ENCODE results near the gene DNAL4. TPM values are rescaled to one million over a fixed set of nuclear protein-coding genes. Genes with fewer than 3 reads are reported as not detected.

The DNAL4 gene
- total RNA-seq, 1 experiment from 2014 or later: 15.6 TPM

DNA sequence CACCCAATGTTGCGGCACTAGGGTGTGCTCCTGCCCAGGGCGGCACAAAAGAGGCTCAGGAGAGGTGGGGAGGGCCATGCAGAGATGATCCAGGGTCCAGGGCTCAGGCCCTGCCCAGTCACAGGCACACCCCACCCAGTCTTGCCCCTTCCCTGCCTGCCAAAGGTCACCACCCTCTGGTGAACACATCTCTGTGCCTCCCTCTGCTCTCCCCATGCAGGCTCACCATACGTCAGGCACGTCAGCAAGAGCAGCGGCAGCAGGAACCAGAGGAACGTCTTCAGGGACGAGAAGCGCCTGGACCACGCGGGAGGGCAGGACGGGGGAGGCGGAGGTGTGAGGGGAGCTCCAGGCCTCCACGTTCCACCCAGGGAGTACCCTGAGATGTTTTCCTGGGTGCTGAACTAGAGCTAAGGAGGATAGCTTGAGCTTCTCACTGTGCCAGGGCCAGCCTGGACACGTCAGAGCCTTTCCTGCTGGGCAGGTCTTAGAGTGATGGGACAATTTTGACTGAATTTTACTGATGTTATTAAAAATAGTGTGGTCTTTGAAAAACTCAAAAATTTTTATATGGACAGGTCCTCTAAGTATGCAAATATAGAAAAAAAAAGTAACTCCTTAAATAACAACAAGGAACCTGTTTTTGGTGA is 45.3 kb downstream of the DNAL4 start:
- Mint-ChIP-seq H3K4me3 (ENCODE audit: low read depth, unreplicated experiment) (no peak overlapping the region), H3K4me1 (ENCODE audit: low read depth, unreplicated experiment) (peaks cover 3% of the 10 kb centered on the region), H3K9me3 (ENCODE audit: low read depth, unreplicated experiment) (no peaks in the 10 kb centered on the region), H3K36me3 (ENCODE audit: insufficient read depth, unreplicated experiment) (peaks cover 70% of the 10 kb centered on the region), H3K27ac (ENCODE audit: unreplicated experiment) (no peak overlapping the region), H3K27me3 (ENCODE audit: unreplicated experiment) (no peaks in the 10 kb centered on the region)
- CTCF ChIA-PET: no interaction called here
- TF ChIP-seq, protein P1, sequence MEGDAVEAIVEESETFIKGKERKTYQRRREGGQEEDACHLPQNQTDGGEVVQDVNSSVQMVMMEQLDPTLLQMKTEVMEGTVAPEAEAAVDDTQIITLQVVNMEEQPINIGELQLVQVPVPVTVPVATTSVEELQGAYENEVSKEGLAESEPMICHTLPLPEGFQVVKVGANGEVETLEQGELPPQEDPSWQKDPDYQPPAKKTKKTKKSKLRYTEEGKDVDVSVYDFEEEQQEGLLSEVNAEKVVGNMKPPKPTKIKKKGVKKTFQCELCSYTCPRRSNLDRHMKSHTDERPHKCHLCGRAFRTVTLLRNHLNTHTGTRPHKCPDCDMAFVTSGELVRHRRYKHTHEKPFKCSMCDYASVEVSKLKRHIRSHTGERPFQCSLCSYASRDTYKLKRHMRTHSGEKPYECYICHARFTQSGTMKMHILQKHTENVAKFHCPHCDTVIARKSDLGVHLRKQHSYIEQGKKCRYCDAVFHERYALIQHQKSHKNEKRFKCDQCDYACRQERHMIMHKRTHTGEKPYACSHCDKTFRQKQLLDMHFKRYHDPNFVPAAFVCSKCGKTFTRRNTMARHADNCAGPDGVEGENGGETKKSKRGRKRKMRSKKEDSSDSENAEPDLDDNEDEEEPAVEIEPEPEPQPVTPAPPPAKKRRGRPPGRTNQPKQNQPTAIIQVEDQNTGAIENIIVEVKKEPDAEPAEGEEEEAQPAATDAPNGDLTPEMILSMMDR (IDR thresholded peaks at IDR 0.05; ENCODE audit: unreplicated experiment): no peak
- intact Hi-C loops (cut with micrococcal nuclease; ENCODE audit: unreplicated experiment): no loop called here
- no TSS peak for BruUV-seq (replicated peaks)
- no peak for DNase-seq

GRCh38 chr22:38745676-38746460 is 48.1 kb downstream of the DNAL4 start:
- no peaks in the 10 kb centered on the region for H3K9me3 Mint-ChIP-seq (ENCODE audit: low read depth, unreplicated experiment)

GRCh38 chr22:38744981-38745380 is 49.0 kb downstream of the DNAL4 start:
- BruUV-seq (replicated peaks): no TSS peak
- H3K36me3 Mint-ChIP-seq (ENCODE audit: insufficient read depth, unreplicated experiment): peaks cover 80% of the 10 kb centered on the region
- no peaks in the 10 kb centered on the region for H3K9me3 Mint-ChIP-seq (ENCODE audit: low read depth, unreplicated experiment)
- no peak overlapping the region for H3K4me3 Mint-ChIP-seq (ENCODE audit: low read depth, unreplicated experiment)
- no peak for DNase-seq
- H3K27me3 Mint-ChIP-seq (ENCODE audit: unreplicated experiment): no peaks in the 10 kb centered on the region
- CTCF ChIA-PET: no interaction called here
- intact Hi-C loops (cut with micrococcal nuclease; ENCODE audit: unreplicated experiment): no loop called here
- no peak overlapping the region for H3K27ac Mint-ChIP-seq (ENCODE audit: unreplicated experiment)
- TF ChIP-seq, protein P1 (IDR thresholded peaks at IDR 0.05; ENCODE audit: unreplicated experiment): no peak
- no peaks in the 10 kb centered on the region for H3K4me1 Mint-ChIP-seq (ENCODE audit: low read depth, unreplicated experiment)

More at GRCh38 chr22:38745676-38746460, 48.1 kb downstream of the DNAL4 start:
- no peak for DNase-seq
- intact Hi-C loops (cut with micrococcal nuclease; ENCODE audit: unreplicated experiment): no loop called here
- CTCF ChIA-PET: no interaction called here
- Mint-ChIP-seq H3K36me3 (ENCODE audit: insufficient read depth, unreplicated experiment) (peaks cover 82% of the 10 kb centered on the region), H3K4me3 (ENCODE audit: low read depth, unreplicated experiment) (no peak overlapping the region), H3K4me1 (ENCODE audit: low read depth, unreplicated experiment) (no peaks in the 10 kb centered on the region), H3K27me3 (ENCODE audit: unreplicated experiment) (no peaks in the 10 kb centered on the region), H3K27ac (ENCODE audit: unreplicated experiment) (no peak overlapping the region)
- TF ChIP-seq, protein P1 (IDR thresholded peaks at IDR 0.05; ENCODE audit: unreplicated experiment): no peak
- no TSS peak for BruUV-seq (replicated peaks)

DNA sequence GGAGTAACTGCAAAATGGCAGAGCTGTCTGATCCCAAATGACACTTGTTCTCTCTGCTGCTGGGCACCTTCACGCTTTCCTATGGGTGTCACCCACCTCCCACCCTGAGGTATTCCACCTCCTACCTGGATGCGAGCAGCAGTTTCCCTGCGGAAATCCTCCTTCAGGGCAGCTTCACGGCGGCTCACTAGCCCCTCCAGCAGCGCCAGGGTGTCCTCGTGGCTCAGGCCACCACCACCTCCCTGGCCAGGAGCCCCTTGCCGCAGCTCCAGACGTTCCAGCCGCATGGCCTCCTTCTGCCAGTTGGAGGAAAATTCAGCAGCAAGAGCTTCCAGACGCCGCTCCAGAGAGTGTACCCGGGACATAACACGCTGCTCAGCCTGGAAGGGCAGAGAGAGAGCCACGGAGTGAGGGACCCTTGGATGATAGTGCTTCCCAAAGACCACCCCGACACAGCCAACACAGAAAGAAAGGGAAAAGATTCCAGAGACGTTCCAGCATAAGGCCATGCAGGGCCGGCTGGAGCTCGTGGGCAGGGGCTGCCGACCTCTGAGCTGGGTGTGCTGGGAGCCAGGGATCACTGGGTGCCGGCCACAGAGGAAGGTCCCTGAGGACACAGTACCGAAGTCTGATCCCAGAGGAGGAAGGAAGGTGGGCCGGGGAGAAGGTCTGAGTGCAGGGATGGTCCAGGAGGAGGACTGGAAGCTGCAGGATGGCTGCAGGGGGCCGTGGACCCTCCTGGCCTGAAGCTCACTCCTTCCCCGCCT is 51.6 kb downstream of the DNAL4 start:
- peak overlapping the region; percentile 30 for H3K4me3 Mint-ChIP-seq (ENCODE audit: low read depth, unreplicated experiment)

More for the DNA sequence above, 51.6 kb downstream of the DNAL4 start:
- Mint-ChIP-seq H3K9me3 (ENCODE audit: low read depth, unreplicated experiment) (no peaks in the 10 kb centered on the region), H3K36me3 (ENCODE audit: insufficient read depth, unreplicated experiment) (peaks cover 72% of the 10 kb centered on the region), H3K27me3 (ENCODE audit: unreplicated experiment) (no peaks in the 10 kb centered on the region), H3K27ac (ENCODE audit: unreplicated experiment) (peak overlapping the region; percentile 60), H3K4me1 (ENCODE audit: low read depth, unreplicated experiment) (no peaks in the 10 kb centered on the region)
- TF ChIP-seq, protein P1 (IDR thresholded peaks at IDR 0.05; ENCODE audit: unreplicated experiment): no peak
- CTCF ChIA-PET: interaction anchor here (0.9 kb wide), 1 partner anchor 18 kb away, joined by 3 read pairs; no protein-coding TSS in a partner anchor
- no peak for DNase-seq
- intact Hi-C loops (cut with micrococcal nuclease; ENCODE audit: unreplicated experiment): no loop called here
- no TSS peak for BruUV-seq (replicated peaks)

Data from Calu3 (cell line).